Esophagus muscularis mucosa (tissue), 4 donors: ENCODE results near the gene ZNF558. TPM values are rescaled to one million over a fixed set of nuclear protein-coding genes. Genes with fewer than 3 reads are reported as not detected.

ENCODE experiments used
- DNase-seq: peaks from one replicate; pipeline ENCODE4 v3.0.0-alpha.2; 2017; ENCODE audit errors: extremely low spot score
- H3K27ac ChIP-seq, 4 donors: fragments of 200-600 bp; sonication (generic); replicated peaks in 1 of 4; 1 replicate in 3 of 4; 2 replicates in 1 of 4; pipeline ENCODE4 v1.5.1; 2016 to 2019; ENCODE audit warnings: mild to moderate bottlenecking in 1 of 4
- H3K27me3 ChIP-seq, 4 donors: fragments of 200-600 bp; sonication (generic); one replicate each; pipeline versions ENCODE4 v1.5.1 to v1.6.0; 2016 to 2019
- H3K36me3 ChIP-seq, 4 donors: fragments of 200-600 bp; sonication (generic); one replicate each; pipeline ENCODE4 v1.5.1; 2016 to 2019
- H3K4me1 ChIP-seq, 4 donors: fragments of 200-600 bp; sonication (generic); one replicate each; pipeline ENCODE4 v1.5.1; 2016 to 2019
- H3K4me3 ChIP-seq, 4 donors: fragments of 200-600 bp; sonication (generic); 1 replicate in 2 of 4; 2 replicates in 2 of 4; pipeline ENCODE4 v1.5.1; 2016 to 2019; ENCODE audit warnings: mild to moderate bottlenecking in 4 of 4, moderate library complexity in 1 of 4
- H3K9me3 ChIP-seq, 4 donors: fragments of 200-600 bp; sonication (generic); 1 replicate in 3 of 4; 2 replicates in 1 of 4; pipeline ENCODE4 v1.5.1; 2016 to 2019
- EP300 ChIP-seq: sonication (generic); formaldehyde crosslinking; IDR thresholded peaks from one replicate; pipeline ENCODE4 v1.6.1; 2017; ENCODE audit warnings: antibody characterized with exemption
- POLR2A ChIP-seq: fragments of 450-650 bp; IDR thresholded peaks from one replicate; pipeline ENCODE4 v1.6.1; 2017; ENCODE audit warnings: antibody characterized with exemption, moderate library complexity, mild to moderate bottlenecking, low read depth
- POLR2AphosphoS5 ChIP-seq, 2 donors: sonication (generic); formaldehyde crosslinking; IDR thresholded peaks; one replicate each; pipeline ENCODE4 v1.6.1; 2017; ENCODE audit warnings: antibody characterized with exemption in 2 of 2
- WGBS: methylation state at CpG from one replicate; pipeline ENCODE4 v1.1.5; 2018; 5-methylcytosine and 5-hydroxymethylcytosine counted together
- intact Hi-C: fragments of 100-400 bp; cut with DNase I; formaldehyde crosslinking; loops from one replicate; pipeline ENCODE4 v1.15.1; 2023
- total RNA-seq, 4 donors: library from RNA; depleted of rRNA; stranded (reverse); fragments of >200 nt; gene quantifications; one replicate each; pipeline versions ENCODE4 v1.1.0 to v1.2.1, GENCODE V29; 2016
- TF ChIP-seq, protein P1 (sequence below), 3 experiments: fragments of 200-600 bp in 2 of 3; fragments of 450-650 bp in 1 of 3; sonication (generic) in 2 of 3; IDR thresholded peaks; one replicate each; pipeline ENCODE4 v1.5.1; 2017 to 2019; ENCODE audit warnings: antibody characterized with exemption in 3 of 3, mild to moderate bottlenecking in 2 of 3, moderate library complexity in 1 of 3

ZNF558 gene
- total RNA-seq, 4 donors from 2014 or later = 32.8 to 59.2 (median 46.5) TPM

- intact Hi-C loops = no loop called here
- no peak for DNase-seq
- H3K27ac ChIP-seq = no peak overlapping the region
- H3K4me3 ChIP-seq = no peak overlapping the region
- H3K9me3 ChIP-seq = no peaks in the 10 kb centered on the region
- H3K36me3 ChIP-seq = no peaks in the 10 kb centered on the region
- H3K27me3 ChIP-seq = peaks cover 0 to 43% (median 0%) of the 10 kb centered on the region in 4 donors
- TF ChIP-seq, protein P1, sequence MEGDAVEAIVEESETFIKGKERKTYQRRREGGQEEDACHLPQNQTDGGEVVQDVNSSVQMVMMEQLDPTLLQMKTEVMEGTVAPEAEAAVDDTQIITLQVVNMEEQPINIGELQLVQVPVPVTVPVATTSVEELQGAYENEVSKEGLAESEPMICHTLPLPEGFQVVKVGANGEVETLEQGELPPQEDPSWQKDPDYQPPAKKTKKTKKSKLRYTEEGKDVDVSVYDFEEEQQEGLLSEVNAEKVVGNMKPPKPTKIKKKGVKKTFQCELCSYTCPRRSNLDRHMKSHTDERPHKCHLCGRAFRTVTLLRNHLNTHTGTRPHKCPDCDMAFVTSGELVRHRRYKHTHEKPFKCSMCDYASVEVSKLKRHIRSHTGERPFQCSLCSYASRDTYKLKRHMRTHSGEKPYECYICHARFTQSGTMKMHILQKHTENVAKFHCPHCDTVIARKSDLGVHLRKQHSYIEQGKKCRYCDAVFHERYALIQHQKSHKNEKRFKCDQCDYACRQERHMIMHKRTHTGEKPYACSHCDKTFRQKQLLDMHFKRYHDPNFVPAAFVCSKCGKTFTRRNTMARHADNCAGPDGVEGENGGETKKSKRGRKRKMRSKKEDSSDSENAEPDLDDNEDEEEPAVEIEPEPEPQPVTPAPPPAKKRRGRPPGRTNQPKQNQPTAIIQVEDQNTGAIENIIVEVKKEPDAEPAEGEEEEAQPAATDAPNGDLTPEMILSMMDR (IDR thresholded peaks at IDR 0.05) = no peak
- TF ChIP-seq POLR2A = no peak
- no peak for TF ChIP-seq POLR2AphosphoS5 (IDR thresholded peaks at IDR 0.05)
- no peak for TF ChIP-seq EP300
- H3K4me1 ChIP-seq = no peaks in the 10 kb centered on the region
Measured at GRCh38 chr19:8866344-8866743, 34.2 kb upstream of the ZNF558 start.

GRCh38 chr19:8858260-8858659 is 26.2 kb upstream of the ZNF558 start:
- intact Hi-C loops = no loop called here
- WGBS = 79% methylated on average over 3 of the region's 3 CpGs
- Histone ChIP-seq H3K4me1 (no peaks in the 10 kb centered on the region), H3K4me3 (no peak overlapping the region), H3K9me3 (no peaks in the 10 kb centered on the region), H3K27ac (no peak overlapping the region), H3K27me3 (peaks cover 0 to 61% (median 2%) of the 10 kb centered on the region in 4 donors), H3K36me3 (no peaks in the 10 kb centered on the region)
- DNase-seq = no peak
- no peak for TF ChIP-seq POLR2AphosphoS5 (IDR thresholded peaks at IDR 0.05)
- TF ChIP-seq, protein P1 (IDR thresholded peaks at IDR 0.05) = no peak

GRCh38 chr19:8850488-8850887 is 18.4 kb upstream of the ZNF558 start:
- H3K36me3 ChIP-seq = no peaks in the 10 kb centered on the region
- H3K27me3 ChIP-seq = peaks cover 0 to 29% (median 0%) of the 10 kb centered on the region in 4 donors
- intact Hi-C loops = no loop called here
- 92% methylated on average over 3 of the region's 3 CpGs for WGBS
- DNase-seq = no peak
- peaks cover 0 to 15% (median 8%) of the 10 kb centered on the region in 4 donors for H3K9me3 ChIP-seq
- no peak for TF ChIP-seq POLR2A
- no peak for TF ChIP-seq POLR2AphosphoS5 (IDR thresholded peaks at IDR 0.05)
- TF ChIP-seq, protein P1 (IDR thresholded peaks at IDR 0.05) = no peak
- no peak for TF ChIP-seq EP300
- no peak overlapping the region for H3K27ac ChIP-seq
- H3K4me3 ChIP-seq = no peak overlapping the region
- H3K4me1 ChIP-seq = no peaks in the 10 kb centered on the region

DNA sequence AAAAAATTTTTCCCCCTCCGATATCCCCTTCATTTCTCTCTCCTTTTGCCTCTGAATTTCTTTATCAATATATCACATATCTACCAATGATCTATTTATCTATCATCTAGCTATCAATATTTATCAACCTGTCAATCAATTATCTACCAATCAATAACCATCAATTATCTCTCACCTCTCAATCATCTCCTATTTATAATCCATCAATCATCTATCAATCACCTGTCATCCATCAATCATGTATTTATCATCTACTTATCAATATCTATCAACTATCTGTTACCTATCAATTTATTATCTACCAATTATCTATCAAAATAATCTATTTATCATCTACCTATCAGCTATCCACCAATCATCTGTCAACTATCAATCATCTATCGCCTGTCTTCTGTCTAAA is 17.1 kb upstream of the ZNF558 start:
- TF ChIP-seq POLR2A (no peak), EP300 (no peak), POLR2AphosphoS5 (IDR thresholded peaks at IDR 0.05) (no peak)
- TF ChIP-seq, protein P1 (IDR thresholded peaks at IDR 0.05) = no peak
- Histone ChIP-seq H3K4me1 (no peaks in the 10 kb centered on the region), H3K9me3 (peaks cover 0 to 15% (median 8%) of the 10 kb centered on the region in 4 donors), H3K4me3 (no peak overlapping the region), H3K27ac (no peak overlapping the region), H3K27me3 (peaks cover 0 to 23% (median 0%) of the 10 kb centered on the region in 4 donors), H3K36me3 (no peaks in the 10 kb centered on the region)
- intact Hi-C loops = no loop called here
- DNase-seq = no peak
- 88% methylated on average over 2 of the region's 2 CpGs for WGBS

- intact Hi-C loops = no loop called here
- H3K9me3 ChIP-seq = peaks cover 0 to 15% (median 8%) of the 10 kb centered on the region in 4 donors
- peaks cover 0 to 23% (median 0%) of the 10 kb centered on the region in 4 donors for H3K27me3 ChIP-seq
- no peak overlapping the region for H3K27ac ChIP-seq
- TF ChIP-seq, protein P1 (IDR thresholded peaks at IDR 0.05) = no peak
- no peak for TF ChIP-seq POLR2A
- no peak for TF ChIP-seq EP300
- TF ChIP-seq POLR2AphosphoS5 (IDR thresholded peaks at IDR 0.05) = no peak
- H3K36me3 ChIP-seq = no peaks in the 10 kb centered on the region
- DNase-seq = no peak
- H3K4me3 ChIP-seq = no peak overlapping the region
- no peaks in the 10 kb centered on the region for H3K4me1 ChIP-seq
- 91% methylated on average over 3 of the region's 3 CpGs for WGBS
Measured at GRCh38 chr19:8846819-8847218, 14.7 kb upstream of the ZNF558 start.
